ENCODE results near the gene GALNT2.

The GALNT2 gene

GRCh38 chr1:230309646-230310177, 242.7 kb downstream of the GALNT2 start:
- H3K4me3 ChIP-seq (ENCODE audit: low read depth, low read length): no peak overlapping the region
- TF ChIP-seq CTCF (IDR thresholded peaks at IDR 0.05; ENCODE audit: control insufficient read depth, extremely low read depth, insufficient read depth): no peak
- no peak for DNase-seq (ENCODE audit: low read depth)

GRCh38 chr1:230310381-230311163, 243.5 kb downstream of the GALNT2 start:
- DNase-seq (ENCODE audit: low read depth): peak; percentile 47
- peak; percentile 94 for TF ChIP-seq CTCF (IDR thresholded peaks at IDR 0.05; ENCODE audit: control insufficient read depth, extremely low read depth, insufficient read depth)
- H3K4me3 ChIP-seq (ENCODE audit: low read depth, low read length): no peak overlapping the region

GRCh38 chr1:230312676-230313075, 245.6 kb downstream of the GALNT2 start:
- H3K4me3 ChIP-seq (ENCODE audit: low read depth, low read length): no peak overlapping the region
- TF ChIP-seq CTCF (IDR thresholded peaks at IDR 0.05; ENCODE audit: control insufficient read depth, extremely low read depth, insufficient read depth): no peak
- no peak for DNase-seq (ENCODE audit: low read depth)

- TF ChIP-seq CTCF (IDR thresholded peaks at IDR 0.05; ENCODE audit: control insufficient read depth, extremely low read depth, insufficient read depth): no peak
- no peak overlapping the region for H3K4me3 ChIP-seq (ENCODE audit: low read depth, low read length)
These were observed 246.6 kb downstream of the GALNT2 start for GRCh38 chr1:230313453-230314141.

GRCh38 chr1:230314142-230314470, 247.1 kb downstream of the GALNT2 start:
- TF ChIP-seq CTCF (IDR thresholded peaks at IDR 0.05; ENCODE audit: control insufficient read depth, extremely low read depth, insufficient read depth): no peak
- DNase-seq (ENCODE audit: low read depth): no peak
- H3K4me3 ChIP-seq (ENCODE audit: low read depth, low read length): no peak overlapping the region

More at GRCh38 chr1:230313453-230314141, 246.6 kb downstream of the GALNT2 start:
- no peak for DNase-seq (ENCODE audit: low read depth)

- DNase-seq (ENCODE audit: low read depth): no peak
- no peak for TF ChIP-seq CTCF (IDR thresholded peaks at IDR 0.05; ENCODE audit: control insufficient read depth, extremely low read depth, insufficient read depth)
- no peak overlapping the region for H3K4me3 ChIP-seq (ENCODE audit: low read depth, low read length)
These were observed 248.1 kb downstream of the GALNT2 start for GRCh38 chr1:230315099-230315498.
